CD14-positive monocyte (primary cell): ENCODE data around the gene ANAPC4. TPM values are rescaled to one million over a fixed set of nuclear protein-coding genes. Genes with fewer than 3 reads are reported as not detected.

Experiments
- DNase-seq, 3 donors: peaks; one replicate each; pipeline ENCODE4 v3.0.0-alpha.2; 2011 to 2022
- H2AFZ ChIP-seq: 2 replicates; pipeline ENCODE4 v1.6.0; 2012; ENCODE audit warnings: mild to moderate bottlenecking, low read depth, low read length, inconsistent platforms; ENCODE audit not compliant: insufficient read depth, poor library complexity, severe bottlenecking
- H3K27ac ChIP-seq, 2 donors: 1 replicate in 1 of 2; 2 replicates in 1 of 2; pipeline ENCODE4 v1.5.1; 2012 to 2013; ENCODE audit warnings: low read length in 2 of 2, control low read depth in 1 of 2, inconsistent platforms in 1 of 2, low read depth in 1 of 2, mild to moderate bottlenecking in 1 of 2
- H3K27me3 ChIP-seq, 2 donors: one replicate each; pipeline versions ENCODE4 v1.6.0 to v1.6.1; 2011 to 2013; ENCODE audit warnings: low read length in 2 of 2; ENCODE audit not compliant: control insufficient read depth in 2 of 2, insufficient read depth in 2 of 2
- H3K36me3 ChIP-seq, 2 donors: replicated peaks in 1 of 2; 1 replicate in 1 of 2; 2 replicates in 1 of 2; pipeline versions ENCODE4 v1.5.1 to v1.6.1; 2012 to 2013; ENCODE audit warnings: low read length in 2 of 2, control low read depth in 1 of 2, inconsistent platforms in 1 of 2, mild to moderate bottlenecking in 1 of 2; ENCODE audit not compliant: insufficient read depth in 2 of 2, control insufficient read depth in 1 of 2
- H3K4me1 ChIP-seq, 2 donors: 1 replicate in 1 of 2; 2 replicates in 1 of 2; pipeline versions ENCODE4 v1.5.1 to v1.6.1; 2012 to 2013; ENCODE audit warnings: low read length in 2 of 2, control low read depth in 1 of 2, inconsistent platforms in 1 of 2, mild to moderate bottlenecking in 1 of 2, moderate library complexity in 1 of 2; ENCODE audit not compliant: insufficient read depth in 2 of 2, control insufficient read depth in 1 of 2
- H3K4me2 ChIP-seq: replicated peaks from 2 replicates; pipeline ENCODE3; 2012; ENCODE audit warnings: low read length, moderate library complexity, mild to moderate bottlenecking; ENCODE audit not compliant: poor library complexity, severe bottlenecking; ENCODE audit errors: extremely low read depth
- H3K4me3 ChIP-seq, 3 experiments: fragments of 200-600 bp in 1 of 3; sonication (generic) in 1 of 3; replicated peaks in 1 of 3; 1 replicate in 2 of 3; 2 replicates in 1 of 3; pipeline ENCODE4 v1.5.1; 2011 to 2013; ENCODE audit warnings: low read length in 3 of 3, mild to moderate bottlenecking in 3 of 3, control low read depth in 2 of 3, low read depth in 2 of 3, inconsistent platforms in 1 of 3, moderate library complexity in 1 of 3
- H3K79me2 ChIP-seq: 2 replicates; pipeline ENCODE4 v1.6.0; 2012; ENCODE audit warnings: mild to moderate bottlenecking, control low read depth, inconsistent platforms, low read length, moderate library complexity; ENCODE audit not compliant: insufficient read depth
- H3K9ac ChIP-seq: 2 replicates; pipeline ENCODE4 v1.6.0; 2017; ENCODE audit warnings: low read length, mild to moderate bottlenecking; ENCODE audit not compliant: insufficient read depth, poor library complexity, severe bottlenecking
- H3K9me3 ChIP-seq, 2 donors: replicated peaks in 1 of 2; 1 replicate in 1 of 2; 2 replicates in 1 of 2; pipeline versions ENCODE4 v1.5.1 to v1.6.1; 2012 to 2013; ENCODE audit warnings: low read length in 2 of 2, control low read depth in 1 of 2; ENCODE audit not compliant: control insufficient read depth in 1 of 2, insufficient read depth in 1 of 2
- H4K20me1 ChIP-seq: 2 replicates; pipeline ENCODE4 v1.6.0; 2012; ENCODE audit warnings: mild to moderate bottlenecking, low read length, control low read depth, moderate library complexity; ENCODE audit not compliant: insufficient read depth
- H3K27ac Mint-ChIP-seq, 7 donors: one replicate each; pipeline ENCODE4 v1.8.0; 2020; ENCODE audit warnings: mild to moderate bottlenecking in 7 of 7, mixed read lengths in 7 of 7, moderate library complexity in 6 of 7, inconsistent platforms in 2 of 7
- H3K27me3 Mint-ChIP-seq, 3 donors: one replicate each; pipeline ENCODE4 v1.8.0; 2021 to 2022; ENCODE audit warnings: low read depth in 3 of 3, mild to moderate bottlenecking in 3 of 3, mixed read lengths in 3 of 3, moderate library complexity in 3 of 3, inconsistent platforms in 1 of 3
- H3K36me3 Mint-ChIP-seq, 2 donors: one replicate each; pipeline ENCODE4 v1.8.0; 2020; ENCODE audit warnings: mixed read lengths in 2 of 2, inconsistent platforms in 1 of 2, mild to moderate bottlenecking in 1 of 2
- H3K4me1 Mint-ChIP-seq: one replicate; pipeline ENCODE4 v1.8.0; 2020; ENCODE audit warnings: mild to moderate bottlenecking, mixed read lengths
- H3K4me3 Mint-ChIP-seq, 2 donors: one replicate each; pipeline ENCODE4 v1.8.0; 2020; ENCODE audit warnings: mild to moderate bottlenecking in 2 of 2, mixed read lengths in 2 of 2, moderate library complexity in 1 of 2
- H3K9me3 Mint-ChIP-seq, 7 donors: one replicate each; pipeline ENCODE4 v1.8.0; 2020 to 2022; ENCODE audit warnings: mixed read lengths in 7 of 7, mild to moderate bottlenecking in 6 of 7, moderate library complexity in 6 of 7, inconsistent platforms in 2 of 7
- CTCF ChIP-seq: fragments of 200-600 bp; IDR thresholded peaks from one replicate; pipeline ENCODE4 v1.8.0; 2022; ENCODE audit warnings: antibody characterized with exemption, mild to moderate bottlenecking
- WGBS: methylation state at CpG from one replicate; pipeline ENCODE4 v1.1.5; 2013; ENCODE audit warnings: missing lambda C conversion rate; ENCODE audit not compliant: insufficient coverage; 5-methylcytosine and 5-hydroxymethylcytosine counted together
- intact Hi-C, 2 donors: fragments of 100-400 bp; cut with micrococcal nuclease; formaldehyde crosslinking; loops; one replicate each; pipeline versions ENCODE4 v1.15.0 to v1.15.1; 2023
- polyA plus RNA-seq, 3 donors: library from polyadenylated mRNA; depleted of rRNA in 1 of 3; unstranded in 2 of 3; stranded (reverse) in 1 of 3; fragments of 300-500 nt in 2 of 3; fragments of >200 nt in 1 of 3; fragmentation: Illumina TruSeq in 2 of 3; gene quantifications; 1 replicate in 2 of 3; 2 replicates in 1 of 3; pipeline ENCODE4 v1.2.3, GENCODE V29; 2012 to 2021

Gene ANAPC4
- polyA plus RNA-seq, 3 donors, result 12.7 to 22.9 (median 15.1) TPM

- 51% methylated on average over 3 of the region's 6 CpGs for WGBS
- DNase-seq, result no peak
- Histone ChIP-seq H3K9ac (no peak overlapping the region), H3K79me2 (no peaks in the 10 kb centered on the region), H3K4me2 (no peak overlapping the region), H4K20me1 (no peaks in the 10 kb centered on the region), H3K27ac (no peak overlapping the region), H3K4me1 (no peaks in the 10 kb centered on the region), H3K4me3 (no peak overlapping the region), H3K9me3 (no peaks in the 10 kb centered on the region), H3K36me3 (no peaks in the 10 kb centered on the region), H3K27me3 (no peaks in the 10 kb centered on the region), H2AFZ (no peak overlapping the region)
- intact Hi-C loops, result loop anchor here in 1 of 2 donors (5.0 kb wide), 1 partner anchor 326 kb away; no protein-coding TSS in a partner anchor
- Mint-ChIP-seq H3K4me3 (no peak overlapping the region), H3K27ac (peak overlapping the region in 1 of 7 donors; percentile 21), H3K9me3 (no peaks in the 10 kb centered on the region), H3K27me3 (peaks cover 0 to 8% (median under 1%) of the 10 kb centered on the region in 3 donors), H3K4me1 (no peaks in the 10 kb centered on the region), H3K36me3 (no peaks in the 10 kb centered on the region)
- TF ChIP-seq CTCF, result no peak
Observed at GRCh38 chr4:25441519-25442117, 64.6 kb downstream of the ANAPC4 start.

GRCh38 chr4:25442863-25443307 lies 65.8 kb downstream of the ANAPC4 start:
- intact Hi-C loops, result loop anchor here in 1 of 2 donors (5.0 kb wide), 1 partner anchor 324 kb away; no protein-coding TSS in a partner anchor
- WGBS, result 100% methylated on average over 6 of the region's 9 CpGs

More at GRCh38 chr4:25442863-25443307, 65.8 kb downstream of the ANAPC4 start:
- H3K27me3 Mint-ChIP-seq, result peaks cover 0 to 9% (median 0%) of the 10 kb centered on the region in 3 donors
- Histone ChIP-seq H3K36me3 (no peaks in the 10 kb centered on the region), H3K9ac (no peak overlapping the region), H3K9me3 (no peaks in the 10 kb centered on the region), H3K4me2 (no peak overlapping the region), H3K4me1 (no peaks in the 10 kb centered on the region), H3K27me3 (no peaks in the 10 kb centered on the region), H3K79me2 (no peaks in the 10 kb centered on the region), H2AFZ (no peak overlapping the region), H4K20me1 (no peaks in the 10 kb centered on the region), H3K4me3 (no peak overlapping the region), H3K27ac (no peak overlapping the region)
- no peak overlapping the region for H3K27ac Mint-ChIP-seq
- DNase-seq, result no peak
- no peak for TF ChIP-seq CTCF
- H3K36me3 Mint-ChIP-seq, result no peaks in the 10 kb centered on the region
- no peaks in the 10 kb centered on the region for H3K4me1 Mint-ChIP-seq
- peak overlapping the region in 1 of 2 donors; percentile 4 for H3K4me3 Mint-ChIP-seq
- H3K9me3 Mint-ChIP-seq, result no peaks in the 10 kb centered on the region
